Measurements from ENCODE around the gene CACNA2D3.

Gene CACNA2D3

GRCh38 chr3:54987719-54988118 is 865.4 kb downstream of the CACNA2D3 start:
- no peak for ATAC-seq

GRCh38 chr3:54988302-54988837 is 866.0 kb downstream of the CACNA2D3 start:
- no peak for ATAC-seq

DNA sequence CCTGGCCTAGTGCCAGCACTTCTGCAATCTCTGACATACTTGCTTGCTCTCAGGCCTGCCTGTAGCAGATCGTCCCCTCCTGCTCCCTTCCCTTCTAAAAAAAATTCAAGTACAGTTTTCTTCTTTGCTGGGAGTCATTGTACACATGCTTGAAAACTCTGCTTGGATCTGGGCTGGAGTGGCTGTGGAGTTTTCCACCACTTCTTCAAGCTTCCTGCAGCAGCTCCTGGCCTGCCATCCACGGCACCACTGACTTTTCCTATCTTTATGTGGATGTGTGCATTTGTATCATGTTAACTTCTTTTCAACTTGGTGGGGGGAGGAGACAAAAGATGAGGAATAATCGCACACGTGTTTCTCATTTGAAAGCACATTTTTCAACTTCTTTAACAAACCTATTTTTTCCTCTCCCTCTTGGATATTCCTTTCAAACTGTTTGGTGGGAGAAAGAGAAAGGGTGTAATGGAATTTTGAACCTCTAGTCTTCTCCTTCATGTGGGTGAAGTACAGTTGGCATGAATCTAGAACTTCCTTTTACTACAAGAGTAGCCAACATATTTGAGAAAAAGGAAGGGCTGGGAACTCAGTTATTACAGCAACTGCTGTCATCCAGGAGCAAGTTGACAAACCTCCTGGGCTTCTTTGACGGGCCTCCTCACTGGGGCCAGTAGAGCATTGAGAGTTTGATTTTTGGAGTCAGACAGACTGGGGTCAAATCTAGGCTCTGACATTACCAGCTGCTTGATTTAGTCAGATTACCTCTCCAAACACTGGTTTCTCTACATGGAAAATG is 866.7 kb downstream of the CACNA2D3 start:
- no peak for ATAC-seq

GRCh38 chr3:54994111-54994513 is 871.8 kb downstream of the CACNA2D3 start:
- ATAC-seq = no peak

DNA sequence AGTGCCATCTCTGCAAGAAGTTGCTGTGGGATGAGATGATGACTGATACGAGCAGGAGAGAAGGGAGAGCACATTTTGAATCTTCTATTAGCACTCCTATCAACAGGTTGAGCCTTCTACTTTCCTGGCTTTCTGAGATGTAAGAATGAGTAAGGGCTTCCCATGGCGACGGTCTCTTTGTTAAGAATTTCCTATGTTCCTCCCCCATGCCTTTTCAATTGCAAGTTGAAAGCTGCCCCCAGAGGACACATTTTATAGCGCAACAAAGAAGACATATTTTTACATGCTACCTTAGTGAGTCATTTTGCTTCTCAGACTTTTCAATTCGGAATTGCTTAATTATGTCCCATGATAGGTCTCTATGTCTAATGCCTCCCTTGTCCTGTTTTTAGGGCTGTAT is 876.8 kb downstream of the CACNA2D3 start:
- ATAC-seq = no peak

GRCh38 chr3:54999811-55000210 is 877.5 kb downstream of the CACNA2D3 start:
- no peak for ATAC-seq

DNA sequence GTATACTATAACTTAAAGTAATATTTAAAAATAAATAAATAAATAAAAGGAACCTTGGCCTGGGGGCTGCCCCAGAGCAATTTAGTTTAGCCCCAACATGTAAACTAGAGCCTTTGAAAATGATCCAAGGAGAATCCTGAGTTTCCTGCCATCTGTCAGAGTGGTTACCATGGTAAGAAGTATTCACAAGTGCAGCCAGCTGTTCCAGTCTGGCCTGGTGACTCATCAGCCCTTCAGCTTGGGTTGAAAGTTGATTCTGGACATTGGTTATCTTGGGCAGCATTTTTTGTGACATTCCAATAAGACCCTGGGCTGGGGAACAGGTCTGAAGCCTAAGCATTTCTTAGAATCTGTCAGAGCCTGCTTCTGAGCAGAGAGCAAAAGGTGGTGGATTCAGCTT is 878.2 kb downstream of the CACNA2D3 start:
- no peak for ATAC-seq

DNA sequence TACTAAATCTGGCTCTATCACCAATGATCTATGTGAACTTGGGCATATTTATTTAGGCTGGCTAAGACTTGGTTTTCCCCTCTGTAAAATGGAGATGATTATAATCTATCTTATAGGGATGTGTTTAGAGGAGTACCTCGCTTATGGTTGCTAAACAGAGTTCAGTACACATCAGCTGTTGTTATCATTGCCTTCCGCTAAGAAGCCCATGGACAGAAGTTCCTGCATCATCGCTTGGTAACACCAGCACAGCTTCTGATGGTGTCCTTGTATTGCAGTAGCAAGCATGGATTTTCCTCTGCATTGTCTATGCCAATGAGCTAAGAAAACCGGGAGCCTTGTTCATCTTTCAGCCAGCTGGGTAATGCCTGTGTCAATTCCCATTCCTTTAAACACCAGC is 878.6 kb downstream of the CACNA2D3 start:
- no peak for ATAC-seq

- no peak for ATAC-seq
Observed at GRCh38 chr3:55002416-55002930, 880.1 kb downstream of the CACNA2D3 start.

GRCh38 chr3:55006244-55006676 is 883.9 kb downstream of the CACNA2D3 start:
- no peak for ATAC-seq

DNA sequence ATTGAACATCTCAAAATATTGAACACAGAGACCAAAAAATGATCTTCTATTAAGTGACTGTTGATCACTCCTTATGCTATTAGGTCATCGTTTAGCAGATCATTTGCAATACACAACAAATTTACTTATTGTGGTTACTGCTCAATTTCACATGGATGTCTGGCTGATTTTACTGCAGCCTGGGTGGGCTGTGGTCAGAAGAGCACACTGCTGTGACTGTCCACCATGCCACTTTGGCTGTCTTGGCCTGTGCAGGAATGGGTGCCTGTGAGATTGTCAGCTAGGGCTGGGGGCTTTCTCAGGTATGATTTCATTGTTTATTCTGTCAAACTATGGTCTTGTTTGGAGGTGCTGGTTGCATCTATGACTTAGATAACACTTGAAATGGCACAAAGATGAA is 885.6 kb downstream of the CACNA2D3 start:
- no peak for ATAC-seq

DNA sequence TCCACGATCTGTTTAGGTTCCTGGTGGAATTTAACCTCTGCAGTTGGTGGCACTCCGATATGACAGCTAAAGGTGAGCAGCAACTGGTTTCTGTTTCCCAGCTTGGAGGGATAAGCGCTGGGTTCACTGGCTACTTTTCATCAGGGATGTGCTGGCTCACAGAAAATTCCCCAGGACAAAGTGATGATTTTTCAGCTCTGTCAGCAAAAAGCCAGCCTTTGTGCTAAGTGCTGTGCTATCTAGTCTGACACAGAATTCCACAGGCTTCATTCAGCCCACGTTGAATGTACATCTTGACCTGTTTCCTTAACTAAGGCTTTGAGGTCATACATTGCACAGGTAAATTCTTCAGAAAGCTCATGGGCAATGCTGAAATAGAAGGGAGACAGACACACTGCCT is 887.0 kb downstream of the CACNA2D3 start:
- no peak for ATAC-seq

DNA sequence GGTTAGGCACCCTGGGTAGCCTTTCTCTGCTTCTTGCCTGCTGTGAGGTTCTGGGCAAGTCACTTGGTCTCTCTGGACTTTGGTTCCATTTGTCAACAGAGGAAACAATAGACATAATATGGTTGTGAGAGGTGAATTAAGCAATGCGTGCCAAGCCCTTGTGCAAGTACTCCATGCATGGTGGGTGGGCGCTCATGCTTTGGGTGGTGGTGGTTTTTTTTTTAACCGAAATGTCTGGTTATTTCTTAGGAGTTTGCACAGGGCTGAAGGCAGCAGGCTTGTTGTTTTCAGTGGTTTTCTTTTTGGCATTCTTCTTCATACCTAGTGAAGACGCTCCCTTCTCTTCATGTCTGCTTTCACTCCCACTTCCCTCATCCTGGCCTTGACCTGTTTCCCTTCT is 889.7 kb downstream of the CACNA2D3 start:
- no peak for ATAC-seq

DNA sequence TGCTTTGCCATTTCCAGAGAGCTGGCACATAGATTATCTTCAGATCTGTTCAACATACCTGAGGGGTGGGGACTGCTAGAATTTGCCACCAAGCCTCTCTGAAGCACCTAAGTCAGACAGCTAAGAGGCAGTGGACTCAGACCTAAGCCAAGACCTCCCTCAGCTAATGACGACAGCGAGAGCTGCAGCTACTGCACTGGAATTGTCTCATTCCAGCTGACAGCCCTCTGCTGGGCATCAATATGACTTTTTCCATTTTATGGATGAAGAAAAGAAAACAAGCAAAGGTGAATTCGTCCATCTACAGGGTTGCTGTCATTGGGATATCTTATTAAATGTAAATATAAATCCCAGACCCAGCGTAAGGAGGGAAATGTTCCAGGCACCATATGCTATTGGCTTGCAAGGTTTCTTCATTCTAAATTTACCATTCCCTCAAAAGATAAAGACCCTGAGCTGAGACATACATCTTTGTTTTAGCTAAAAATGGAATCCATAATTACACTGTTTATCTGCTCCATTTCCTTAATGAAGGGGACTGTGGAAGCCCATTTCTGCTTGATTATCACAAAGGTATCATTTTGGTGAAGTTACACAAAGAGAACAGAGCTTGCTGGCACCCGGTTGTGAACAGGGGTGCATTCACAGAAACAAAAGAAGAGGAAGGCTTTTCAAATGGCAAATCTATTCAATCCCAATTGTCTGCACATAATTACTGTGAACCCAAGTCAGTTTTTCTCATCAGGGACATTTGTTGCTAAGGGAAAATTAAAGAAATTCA is 891.0 kb downstream of the CACNA2D3 start:
- ATAC-seq = no peak

DNA sequence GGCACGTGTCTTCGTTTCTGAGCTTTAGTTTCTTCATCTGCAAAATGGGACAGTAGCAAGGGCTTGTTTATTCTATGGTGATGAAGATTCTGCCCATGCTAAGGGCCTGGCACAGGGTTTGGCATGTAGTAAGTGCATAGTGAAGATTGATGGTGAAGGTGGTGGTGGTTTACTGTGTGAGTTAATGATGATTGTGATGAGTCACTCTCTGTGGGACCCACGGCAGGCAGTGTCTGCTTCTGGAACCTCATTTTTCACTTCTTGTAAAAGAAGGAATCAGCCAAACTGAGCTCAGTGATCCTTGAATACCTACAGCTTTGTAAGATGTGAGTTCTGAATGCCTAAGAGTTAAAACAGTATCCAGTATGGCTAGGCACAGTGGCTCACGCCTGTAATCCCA is 891.7 kb downstream of the CACNA2D3 start:
- no peak for ATAC-seq

- ATAC-seq = no peak
Observed at GRCh38 chr3:55014906-55015305, 892.6 kb downstream of the CACNA2D3 start.

- no peak for ATAC-seq
Observed at GRCh38 chr3:55017876-55018275, 895.5 kb downstream of the CACNA2D3 start.

DNA sequence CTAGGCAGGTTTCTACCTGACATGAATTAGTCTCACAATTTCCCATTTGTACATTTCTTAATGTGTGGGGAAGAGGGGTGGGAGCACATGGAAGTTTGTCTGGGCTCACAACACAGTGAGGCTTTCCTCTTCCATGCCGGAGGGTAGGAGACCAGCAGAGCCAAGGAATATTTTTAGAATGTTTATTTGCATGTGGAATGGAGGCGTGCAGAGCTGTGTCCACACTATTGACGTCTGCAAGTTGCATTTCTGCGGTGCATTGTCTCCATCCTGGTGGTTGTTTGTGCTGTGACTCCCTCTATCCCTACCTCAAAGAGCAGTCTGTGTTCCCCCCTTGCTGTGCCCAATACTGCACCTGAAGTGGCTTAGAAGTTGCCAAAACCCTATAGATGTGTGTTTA is 908.6 kb downstream of the CACNA2D3 start:
- no peak for ATAC-seq

DNA sequence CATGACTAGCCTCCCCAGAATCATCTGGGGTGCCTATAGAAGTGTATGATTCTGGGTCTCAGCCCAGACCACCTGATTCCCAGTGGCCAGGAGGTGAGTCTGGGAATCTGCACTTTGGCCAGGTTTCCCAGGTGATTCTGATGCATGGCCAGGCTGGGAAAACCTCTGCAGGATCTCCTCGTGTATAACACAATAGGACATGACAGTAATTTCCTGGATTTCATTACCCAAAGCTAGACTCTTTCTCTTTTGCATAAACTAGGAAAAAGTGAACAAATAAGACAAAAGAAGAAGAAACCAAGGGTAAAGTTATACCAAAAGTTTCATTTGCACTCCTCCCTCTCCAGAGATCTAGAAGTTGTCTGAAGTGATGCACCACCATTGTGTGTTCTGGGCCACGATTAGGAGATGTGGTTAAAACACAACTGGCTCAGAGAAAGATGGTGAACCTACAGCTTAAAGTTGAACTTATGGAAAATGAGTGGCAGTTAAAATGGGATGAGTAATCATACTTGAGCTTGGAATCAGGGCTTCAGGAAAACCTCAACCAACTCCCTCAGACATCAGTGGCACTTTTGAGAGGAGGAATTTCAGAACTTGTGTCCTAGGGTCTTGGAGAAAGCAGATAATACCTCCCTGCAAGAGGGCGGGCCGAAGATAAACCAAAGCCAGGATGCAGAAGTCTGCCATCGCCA is 914.7 kb downstream of the CACNA2D3 start:
- no peak for ATAC-seq

DNA sequence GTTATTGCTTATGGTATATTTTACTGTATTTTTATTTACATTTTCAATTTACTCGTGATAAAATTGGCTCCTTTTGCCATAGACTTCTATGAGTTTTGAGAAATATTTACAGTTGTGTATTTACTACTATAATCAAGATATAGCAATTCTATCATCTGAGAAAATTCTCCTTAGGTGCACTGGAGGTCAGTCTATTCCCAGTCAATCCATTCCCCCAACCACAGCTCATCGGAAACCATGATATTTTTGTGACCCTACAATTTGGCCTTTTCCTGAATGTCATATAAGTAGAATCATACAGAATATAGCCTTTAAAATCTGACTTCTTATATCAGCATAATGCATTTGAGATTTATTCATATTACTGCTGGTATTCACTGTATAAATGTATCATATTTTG is 920.2 kb downstream of the CACNA2D3 start:
- ATAC-seq = no peak

DNA sequence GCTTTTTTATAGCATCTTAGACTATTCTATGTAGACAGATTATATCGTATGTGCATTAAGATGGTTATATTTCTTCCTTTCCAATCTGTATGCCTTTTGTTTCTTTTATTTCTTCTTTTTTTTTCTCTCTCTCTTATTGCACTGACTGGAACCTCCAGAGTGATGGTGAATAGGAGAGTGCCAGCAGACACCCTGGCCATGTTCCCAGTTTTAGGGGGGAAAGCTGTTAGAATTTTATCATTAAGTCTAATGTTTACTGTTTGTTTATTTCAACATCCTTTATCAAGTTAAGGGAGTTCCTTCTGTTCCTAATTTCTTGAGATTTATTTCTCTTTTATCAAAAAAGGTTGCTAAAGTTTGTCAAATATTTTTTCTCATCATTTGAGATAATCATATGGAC is 922.1 kb downstream of the CACNA2D3 start:
- no peak for ATAC-seq

GRCh38 chr3:55059027-55059629 is 936.8 kb downstream of the CACNA2D3 start:
- ATAC-seq = no peak
